ENCODE measurements around the gene PLEKHG7. TPM values are rescaled to one million over a fixed set of nuclear protein-coding genes. Genes with fewer than 3 reads are reported as not detected.

PLEKHG7 gene
- total RNA-seq, 2 experiments from 2014 or later, result not detected

DNA sequence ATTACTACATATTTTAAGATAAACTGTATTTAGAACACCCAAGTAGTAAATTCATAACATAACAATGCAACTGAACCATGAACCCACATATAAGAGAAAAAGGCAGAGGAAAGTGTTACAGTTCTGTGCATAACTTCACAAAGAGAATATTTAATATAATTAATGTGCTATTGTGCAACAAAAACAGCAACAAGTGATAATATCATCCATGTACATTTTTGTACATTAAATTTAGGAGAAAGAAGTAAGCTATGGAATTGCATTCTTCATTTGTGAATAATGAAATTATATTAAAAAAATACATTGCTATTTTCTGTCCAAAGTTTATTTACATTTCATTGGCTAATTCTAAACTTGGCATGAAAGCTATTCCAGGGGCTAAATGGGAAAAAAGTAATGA is 72.6 kb downstream of the PLEKHG7 start:
- peaks cover 8% of the 10 kb centered on the region for H3K4me1 Mint-ChIP-seq (ENCODE audit: low read depth)
- ATAC-seq (no peak), DNase-seq (no peak)
- intact Hi-C loops (cut with micrococcal nuclease), result no loop called here
- H3K27ac Mint-ChIP-seq, result no peak overlapping the region
- POLR2A ChIA-PET, result no interaction called here
- H3K4me3 Mint-ChIP-seq, result no peak overlapping the region
- no peaks in the 10 kb centered on the region for H3K9me3 Mint-ChIP-seq
- TF ChIP-seq, protein P1, sequence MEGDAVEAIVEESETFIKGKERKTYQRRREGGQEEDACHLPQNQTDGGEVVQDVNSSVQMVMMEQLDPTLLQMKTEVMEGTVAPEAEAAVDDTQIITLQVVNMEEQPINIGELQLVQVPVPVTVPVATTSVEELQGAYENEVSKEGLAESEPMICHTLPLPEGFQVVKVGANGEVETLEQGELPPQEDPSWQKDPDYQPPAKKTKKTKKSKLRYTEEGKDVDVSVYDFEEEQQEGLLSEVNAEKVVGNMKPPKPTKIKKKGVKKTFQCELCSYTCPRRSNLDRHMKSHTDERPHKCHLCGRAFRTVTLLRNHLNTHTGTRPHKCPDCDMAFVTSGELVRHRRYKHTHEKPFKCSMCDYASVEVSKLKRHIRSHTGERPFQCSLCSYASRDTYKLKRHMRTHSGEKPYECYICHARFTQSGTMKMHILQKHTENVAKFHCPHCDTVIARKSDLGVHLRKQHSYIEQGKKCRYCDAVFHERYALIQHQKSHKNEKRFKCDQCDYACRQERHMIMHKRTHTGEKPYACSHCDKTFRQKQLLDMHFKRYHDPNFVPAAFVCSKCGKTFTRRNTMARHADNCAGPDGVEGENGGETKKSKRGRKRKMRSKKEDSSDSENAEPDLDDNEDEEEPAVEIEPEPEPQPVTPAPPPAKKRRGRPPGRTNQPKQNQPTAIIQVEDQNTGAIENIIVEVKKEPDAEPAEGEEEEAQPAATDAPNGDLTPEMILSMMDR (IDR thresholded peaks at IDR 0.05), result no peak
- CTCF ChIA-PET, result no interaction called here
- H3K27me3 Mint-ChIP-seq, result no peaks in the 10 kb centered on the region
- peaks cover 16% of the 10 kb centered on the region for H3K36me3 Mint-ChIP-seq (ENCODE audit: low read depth)

DNA sequence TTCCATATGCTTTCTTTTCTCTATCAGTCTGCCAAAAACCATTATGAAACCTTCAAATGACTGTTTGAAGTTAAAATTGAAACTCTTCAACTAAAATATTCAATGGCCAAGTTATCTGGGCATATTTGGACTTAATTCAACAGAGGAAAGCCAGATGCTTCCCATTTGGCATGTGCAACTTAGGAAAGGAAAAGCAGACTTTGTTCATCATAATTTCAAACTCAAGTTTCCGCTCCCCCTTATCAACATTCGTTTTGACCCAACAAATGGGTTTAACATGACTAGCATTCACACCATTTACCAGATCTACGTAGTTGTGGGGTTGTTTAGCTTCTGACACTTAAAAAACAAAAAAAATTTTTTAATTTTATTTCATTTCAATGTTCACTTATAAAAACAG is 75.7 kb downstream of the PLEKHG7 start:
- intact Hi-C loops (cut with micrococcal nuclease), result no loop called here
- TF ChIP-seq, protein P1 (IDR thresholded peaks at IDR 0.05), result no peak
- H3K36me3 Mint-ChIP-seq (ENCODE audit: low read depth), result peaks cover 23% of the 10 kb centered on the region
- H3K27me3 Mint-ChIP-seq, result no peaks in the 10 kb centered on the region
- H3K9me3 Mint-ChIP-seq, result no peaks in the 10 kb centered on the region
- peaks cover 3% of the 10 kb centered on the region for H3K4me1 Mint-ChIP-seq (ENCODE audit: low read depth)
- no peak for ATAC-seq
- no peak overlapping the region for H3K4me3 Mint-ChIP-seq
- ChIA-PET POLR2A (no interaction called here), CTCF (no interaction called here)
- no peak overlapping the region for H3K27ac Mint-ChIP-seq
- no peak for DNase-seq

DNA sequence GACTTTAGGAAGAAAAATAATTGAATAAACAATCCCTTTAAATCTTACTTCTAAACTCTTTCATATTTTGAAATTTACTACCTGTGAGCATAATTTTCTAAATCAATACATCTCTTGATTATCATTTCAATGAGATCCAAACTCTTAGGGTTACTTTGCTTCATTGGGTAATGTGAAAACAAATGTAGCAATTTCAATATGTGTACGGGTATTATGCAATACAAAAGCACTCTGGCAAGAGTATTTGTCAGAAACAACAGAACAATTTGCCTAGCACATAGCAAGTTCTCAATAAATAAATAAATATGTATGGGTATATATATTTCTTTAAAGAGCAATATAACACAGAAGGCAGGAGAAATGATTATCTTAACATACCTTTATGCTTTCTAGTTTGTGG is 77.1 kb downstream of the PLEKHG7 start:
- ChIA-PET POLR2A (no interaction called here), CTCF (no interaction called here)
- Mint-ChIP-seq H3K9me3 (no peaks in the 10 kb centered on the region), H3K4me3 (no peak overlapping the region), H3K27ac (no peak overlapping the region), H3K4me1 (ENCODE audit: low read depth) (peaks cover 2% of the 10 kb centered on the region), H3K27me3 (no peaks in the 10 kb centered on the region), H3K36me3 (ENCODE audit: low read depth) (peaks cover 23% of the 10 kb centered on the region)
- no peak for ATAC-seq
- DNase-seq, result no peak
- intact Hi-C loops (cut with micrococcal nuclease), result loop anchor here (10.0 kb wide), 2 partner anchors 315 to 615 kb away; no protein-coding TSS in a partner anchor
- TF ChIP-seq, protein P1 (IDR thresholded peaks at IDR 0.05), result no peak

DNA sequence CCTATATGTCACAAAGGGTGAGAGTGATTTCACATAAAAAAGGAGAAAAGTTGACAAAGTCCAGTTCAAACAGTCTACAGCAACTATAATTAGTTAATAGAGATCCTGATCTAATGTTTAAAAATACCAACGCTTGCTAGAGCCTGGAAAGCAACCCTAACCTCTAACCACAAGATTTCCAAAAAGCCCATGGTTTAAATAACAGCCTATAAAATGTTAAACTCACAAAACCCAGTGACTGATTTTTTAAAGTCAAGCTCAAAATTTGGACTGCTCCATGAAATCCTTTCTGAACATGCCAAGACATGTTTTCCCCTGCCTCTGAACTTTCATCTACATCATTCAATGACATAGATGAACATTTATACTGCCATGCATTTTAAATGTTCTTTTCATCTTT is 81.6 kb downstream of the PLEKHG7 start:
- TF ChIP-seq, protein P1 (IDR thresholded peaks at IDR 0.05), result no peak
- no peak overlapping the region for H3K27ac Mint-ChIP-seq
- ATAC-seq, result no peak
- peaks cover 10% of the 10 kb centered on the region for H3K36me3 Mint-ChIP-seq (ENCODE audit: low read depth)
- H3K4me1 Mint-ChIP-seq (ENCODE audit: low read depth), result no peaks in the 10 kb centered on the region
- CTCF ChIA-PET, result interaction anchor here (0.6 to 1.6 kb wide), 3 partner anchors 10 to 320 kb away, joined by 3 to 12 read pairs (median 4); no protein-coding TSS in a partner anchor
- H3K4me3 Mint-ChIP-seq, result no peak overlapping the region
- DNase-seq, result no peak
- H3K27me3 Mint-ChIP-seq, result no peaks in the 10 kb centered on the region
- no peaks in the 10 kb centered on the region for H3K9me3 Mint-ChIP-seq
- POLR2A ChIA-PET, result interaction anchor here (2.1 kb wide), 1 partner anchor 143 kb away, joined by 5 read pairs; no protein-coding TSS in a partner anchor
- intact Hi-C loops (cut with micrococcal nuclease), result loop anchor here (10.0 kb wide), 2 partner anchors 310 to 610 kb away; no protein-coding TSS in a partner anchor

DNA sequence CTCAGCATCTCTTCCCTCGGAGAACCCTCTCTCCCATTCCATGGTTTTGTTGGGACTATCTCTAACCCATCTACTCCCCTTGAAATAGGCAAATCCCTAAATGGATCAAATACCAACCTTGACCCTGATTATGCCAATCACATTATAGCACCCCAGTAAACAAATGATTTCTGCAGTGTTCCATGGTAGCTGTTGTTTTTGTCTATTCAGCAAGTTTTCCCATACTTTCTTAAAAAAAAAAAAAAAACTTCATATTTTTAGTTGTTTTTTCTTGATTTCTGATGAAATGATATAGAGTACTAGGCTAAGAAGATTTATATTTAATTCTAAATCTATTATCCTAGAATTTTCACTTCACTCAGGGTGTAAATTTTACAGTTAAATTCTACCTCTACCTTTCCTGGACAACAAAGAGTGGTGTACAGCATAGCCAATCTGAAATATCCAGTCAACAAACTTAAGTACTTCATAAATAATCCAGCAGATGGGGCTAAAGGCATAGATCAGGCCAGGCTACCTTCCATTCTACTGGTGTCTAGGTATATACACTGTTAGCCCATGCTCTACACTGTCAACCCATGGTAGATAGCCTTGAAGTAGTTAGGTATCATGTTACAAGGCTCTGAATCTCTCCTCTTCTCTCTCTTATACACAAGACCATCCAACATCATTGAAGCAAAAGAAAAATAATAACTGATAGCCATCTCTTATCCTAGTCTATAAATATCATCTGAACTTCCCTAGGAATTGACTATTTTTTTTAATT is 82.2 kb downstream of the PLEKHG7 start:
- Mint-ChIP-seq H3K4me1 (ENCODE audit: low read depth) (peaks cover 3% of the 10 kb centered on the region), H3K27me3 (no peaks in the 10 kb centered on the region), H3K4me3 (no peak overlapping the region), H3K36me3 (ENCODE audit: low read depth) (peaks cover 15% of the 10 kb centered on the region), H3K9me3 (no peaks in the 10 kb centered on the region), H3K27ac (peak overlapping the region; percentile 21)
- DNase-seq (peak; percentile 30), ATAC-seq (peak; percentile 99)
- intact Hi-C loops (cut with micrococcal nuclease), result loop anchor here (5.0 to 10.0 kb wide), 3 partner anchors 142 to 610 kb away; partner anchors contain the start of gene EEA1
- ChIA-PET POLR2A (interaction anchor here (2.1 kb wide), 1 partner anchor 142 kb away, joined by 5 read pairs; no protein-coding TSS in a partner anchor), CTCF (interaction anchor here (0.7 to 2.1 kb wide), 10 partner anchors 11 to 1403 kb away, joined by 3 to 12 read pairs (median 6); no protein-coding TSS in a partner anchor)
- TF ChIP-seq, protein P1 (IDR thresholded peaks at IDR 0.05), result peak; percentile 61
